ENCODE data around the gene SPRY4.
"Not testable (repeated sequence)": the region's sequence is repeated elsewhere in the genome, so short reads cannot be mapped to it uniquely, and the experiment has no call there.

Gene SPRY4

DNA sequence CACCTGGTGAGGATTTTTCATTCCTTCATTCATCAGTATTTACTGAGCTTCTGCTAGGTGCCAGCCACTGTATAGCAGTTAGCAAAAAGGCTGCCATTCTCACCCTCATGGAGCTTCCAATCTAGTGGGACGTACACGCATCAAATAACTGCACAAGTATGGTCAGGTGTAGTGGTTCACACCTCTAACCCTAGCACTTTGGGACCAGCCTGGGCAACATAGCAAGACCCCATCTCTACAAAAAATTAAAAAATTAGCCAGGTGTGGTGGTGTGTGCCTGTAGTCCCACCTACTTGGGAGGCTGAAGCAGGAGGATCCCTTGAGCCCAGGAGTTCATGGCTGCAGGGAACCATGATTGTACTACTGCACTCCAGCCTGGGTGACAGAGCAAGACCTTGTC, 8.9 kb upstream of the SPRY4 start:
- not testable (repeated sequence) for DNase-seq

DNA sequence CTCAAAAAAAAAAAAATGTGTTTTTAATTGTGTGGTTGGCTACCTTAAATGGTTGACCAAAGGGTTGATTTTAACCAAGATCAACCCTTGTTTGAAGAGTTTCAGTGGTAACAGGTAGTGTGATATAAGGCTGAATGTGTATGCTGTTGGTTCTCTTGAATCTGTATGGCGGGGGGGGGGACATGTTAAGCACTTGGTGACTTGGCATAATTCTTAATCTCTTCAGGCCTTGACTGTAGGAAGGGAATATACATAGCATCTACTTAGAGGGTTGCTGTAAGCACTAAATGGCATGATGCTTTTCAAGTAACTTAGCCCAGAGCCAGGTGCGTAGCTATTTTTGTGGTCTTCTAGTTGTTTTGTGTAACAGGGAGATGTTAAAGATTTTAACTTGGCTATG, 5.6 kb upstream of the SPRY4 start:
- DNase-seq = no peak

DNA sequence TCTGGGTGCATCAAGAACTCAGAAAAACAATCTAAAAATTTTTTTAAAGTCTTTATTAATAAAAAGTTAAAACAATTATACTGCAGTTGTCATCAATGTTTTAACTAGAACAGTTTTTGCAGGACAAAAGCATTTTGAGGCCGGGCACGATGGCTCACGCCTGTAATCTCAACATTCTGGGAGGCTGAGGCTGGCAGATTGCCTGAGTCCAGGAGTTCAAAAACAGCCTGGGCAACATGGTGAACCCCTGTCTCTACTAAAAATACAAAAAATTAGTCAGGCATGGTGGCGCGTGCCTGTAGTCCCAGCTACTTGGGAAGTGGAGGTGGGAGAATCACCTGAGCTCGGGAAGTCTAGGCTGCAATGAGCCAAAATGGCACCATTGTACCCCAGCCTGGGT, 5.2 kb upstream of the SPRY4 start:
- no peak for DNase-seq

DNA sequence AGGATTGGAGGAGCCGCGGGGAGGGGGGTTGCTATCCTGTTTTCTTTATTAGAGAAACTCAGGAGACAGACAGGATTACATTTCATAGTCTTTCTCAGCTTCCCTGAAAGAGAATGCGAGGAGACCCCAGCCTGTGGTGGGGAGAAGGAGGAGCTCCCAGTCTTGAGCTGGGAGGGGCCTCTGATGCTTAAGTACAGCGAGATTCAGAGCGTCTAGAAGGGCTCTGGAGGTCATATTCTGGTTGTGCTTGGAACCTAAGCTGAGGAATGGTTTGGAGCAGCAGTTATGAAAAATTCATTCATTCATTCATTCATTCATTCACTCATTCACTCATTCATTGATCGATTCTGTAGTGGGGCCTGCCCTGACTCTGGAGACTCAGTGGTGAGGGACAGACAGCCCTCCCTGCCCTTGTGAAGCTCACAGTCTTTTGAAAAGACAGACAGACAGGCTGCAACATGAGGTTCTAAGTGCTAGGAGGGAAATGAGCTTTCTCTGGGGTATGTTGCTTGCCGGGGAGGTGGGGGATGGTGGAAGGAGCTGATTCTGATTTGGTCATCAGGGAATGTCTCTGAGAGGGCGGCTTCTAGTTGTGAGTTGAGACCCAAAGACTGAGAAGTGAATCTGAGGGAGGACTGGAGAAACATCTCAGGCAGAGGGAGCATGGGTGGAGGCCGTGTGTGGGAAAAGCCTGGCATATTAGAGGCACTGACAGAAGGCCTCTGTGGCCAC, 2.5 kb upstream of the SPRY4 start:
- DNase-seq = peak; percentile 56

DNA sequence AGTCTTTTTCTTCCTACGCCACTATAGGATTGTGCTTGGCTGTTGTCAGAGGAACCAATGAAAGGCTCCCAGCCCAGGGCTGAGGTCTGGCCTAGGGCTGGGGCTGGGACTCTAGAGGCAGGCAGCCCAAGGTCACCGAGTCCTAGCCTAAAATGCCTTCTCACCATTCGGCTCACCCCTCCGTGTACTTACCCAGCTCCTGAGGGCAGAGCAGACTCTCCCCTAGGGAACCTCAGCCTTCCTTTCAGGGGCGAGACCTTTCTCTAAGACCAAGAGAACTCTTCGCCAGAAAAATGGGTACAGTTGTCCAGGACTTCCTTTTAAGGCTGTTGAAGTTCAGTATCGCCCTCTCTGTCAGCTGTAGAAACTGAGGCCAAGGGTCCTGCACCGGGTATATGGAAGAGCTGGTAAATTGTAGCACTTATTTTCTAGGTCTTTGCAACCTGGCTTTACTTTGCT, 1.7 kb upstream of the SPRY4 start:
- no peak for DNase-seq

DNA sequence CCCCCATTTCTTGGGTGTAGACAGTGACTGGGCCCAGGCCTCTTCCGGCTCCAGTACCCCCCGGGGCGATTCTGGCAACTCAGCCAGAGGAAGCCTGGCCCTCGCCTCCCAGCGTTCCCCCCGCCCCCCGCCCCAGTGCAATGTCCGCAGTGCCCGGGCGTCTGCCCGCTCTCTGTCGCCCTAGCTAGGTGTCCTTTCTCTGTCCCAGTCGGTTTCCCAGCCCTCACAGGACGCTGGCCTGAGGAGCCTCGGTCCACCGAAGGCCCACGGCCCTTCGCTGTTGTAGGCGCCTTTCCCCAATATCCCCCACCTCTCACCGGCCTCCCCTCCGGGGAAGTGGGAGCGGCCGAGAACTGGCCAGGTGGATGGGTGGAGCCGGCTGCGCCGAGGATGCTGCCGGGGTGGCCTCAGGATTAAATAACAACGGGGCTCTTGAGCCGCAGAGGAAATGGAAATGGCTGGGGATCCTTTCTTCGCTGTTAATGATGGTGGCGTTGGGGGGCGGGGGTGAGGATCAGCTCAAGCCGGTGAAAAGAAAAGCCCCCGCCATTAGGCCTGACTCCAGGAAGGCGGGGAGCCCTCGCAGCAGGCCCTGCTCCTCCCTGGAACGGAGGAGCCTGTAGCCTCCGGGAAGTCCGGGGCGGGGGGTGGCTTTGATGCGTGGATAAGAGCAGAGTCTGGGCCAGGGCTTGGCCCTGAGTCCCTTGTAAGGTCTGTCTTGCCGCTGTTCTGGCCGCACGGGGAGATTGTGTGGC, 1.1 kb upstream of the SPRY4 start:
- peak; percentile 80 for DNase-seq

DNA sequence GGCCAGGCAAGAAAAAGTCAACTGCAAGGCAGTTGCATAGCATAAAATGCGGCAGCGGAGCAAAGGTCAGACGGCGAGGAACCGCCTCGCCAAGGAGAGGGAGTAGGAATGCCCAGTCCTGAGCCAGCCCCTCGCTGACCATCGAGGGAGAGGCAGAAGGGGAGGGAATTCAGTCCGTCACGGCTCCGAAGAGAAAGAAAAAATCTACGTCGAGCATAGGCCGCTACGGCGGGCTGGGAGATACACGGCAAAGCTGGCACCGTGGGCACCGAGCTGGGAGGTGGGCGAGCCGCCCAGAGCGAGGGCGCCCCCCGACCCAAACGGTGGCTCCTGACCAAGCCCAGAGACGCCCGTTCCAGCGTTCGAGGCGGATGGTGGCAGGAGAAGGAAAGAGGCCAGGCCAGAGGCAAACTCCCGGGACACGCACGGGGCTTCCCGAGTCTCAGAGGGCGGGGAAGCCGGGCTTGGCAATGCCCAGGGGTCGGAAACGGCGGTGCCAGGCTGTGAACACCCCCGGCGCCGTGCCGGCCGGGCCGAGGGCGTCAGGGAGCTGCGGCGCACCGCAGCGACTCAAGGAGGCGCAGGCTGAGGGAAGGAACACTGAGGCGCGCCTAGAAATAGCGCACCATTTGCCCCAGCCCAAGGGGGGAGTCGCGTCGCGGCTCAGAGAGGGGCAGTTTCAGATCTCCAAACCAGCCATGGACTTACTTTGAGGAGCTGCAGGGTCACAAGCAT, 518 bp downstream of the SPRY4 start:
- DNase-seq = peak; percentile 48

DNA sequence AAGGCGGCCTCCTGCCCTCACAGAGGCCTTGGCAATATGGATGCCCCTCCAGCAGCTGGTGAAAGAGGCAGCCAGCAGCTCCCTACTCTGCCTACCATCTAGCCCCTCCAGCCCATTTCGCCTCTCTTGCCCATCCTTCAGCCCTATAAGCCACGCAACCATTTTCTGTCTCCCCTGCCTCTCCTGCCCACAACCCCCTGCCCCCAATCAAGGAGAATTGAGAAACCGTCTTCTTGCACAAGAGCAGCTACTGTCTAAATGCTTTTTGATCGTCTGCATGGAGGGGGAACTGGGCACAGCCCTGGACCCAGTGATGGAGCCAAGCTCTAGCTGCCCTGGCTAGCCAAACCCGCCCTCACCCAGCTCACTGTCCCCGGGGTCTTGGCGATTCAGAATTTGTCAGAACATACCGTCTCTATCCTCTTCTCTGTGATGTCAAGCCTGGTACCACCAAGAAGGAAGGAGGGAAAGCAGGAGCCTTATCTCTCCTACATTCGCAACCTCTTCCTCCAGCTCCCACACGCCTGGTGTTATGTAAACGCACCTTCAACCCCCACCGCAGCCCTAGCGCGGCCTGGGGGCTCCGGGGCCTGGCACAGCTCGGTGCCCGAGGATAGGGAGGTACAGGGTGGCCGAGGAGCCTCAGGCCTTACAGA, 1.2 kb downstream of the SPRY4 start:
- no peak for DNase-seq

DNA sequence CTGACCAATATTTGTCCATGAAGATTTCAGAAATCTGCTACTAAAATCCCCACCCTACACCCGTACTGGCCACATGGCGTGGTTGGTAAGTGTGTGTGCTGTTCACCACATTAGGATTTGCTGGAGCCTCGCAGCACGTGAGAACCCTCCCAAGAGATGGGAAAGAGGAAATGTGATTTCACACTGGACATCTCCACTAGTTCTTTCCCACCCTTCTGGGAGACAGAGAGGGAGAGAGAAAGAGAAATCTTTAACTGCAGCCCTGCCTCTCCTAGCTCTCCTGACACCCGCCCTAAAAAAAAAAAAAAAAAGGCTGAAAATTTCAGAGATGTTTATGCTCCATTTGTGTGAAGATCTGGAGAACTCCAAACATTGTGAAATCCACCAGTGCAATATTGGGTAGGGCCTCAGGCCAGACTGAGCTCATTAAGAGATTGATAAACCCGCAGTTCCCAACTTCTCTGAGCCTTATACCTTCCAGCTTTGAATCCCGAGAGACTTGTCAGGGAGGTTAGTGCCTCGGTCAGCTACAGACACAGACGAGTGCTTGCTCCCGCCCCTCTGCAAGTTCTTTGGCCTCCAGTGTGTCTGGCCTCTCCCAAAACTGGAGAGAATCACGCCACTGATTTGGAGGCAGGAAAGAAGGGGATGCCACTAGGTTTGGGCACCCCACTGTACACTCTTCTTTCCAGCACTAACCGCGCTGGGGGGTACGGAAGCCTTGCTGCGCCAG, 1.9 kb downstream of the SPRY4 start:
- DNase-seq = peak; percentile 51

DNA sequence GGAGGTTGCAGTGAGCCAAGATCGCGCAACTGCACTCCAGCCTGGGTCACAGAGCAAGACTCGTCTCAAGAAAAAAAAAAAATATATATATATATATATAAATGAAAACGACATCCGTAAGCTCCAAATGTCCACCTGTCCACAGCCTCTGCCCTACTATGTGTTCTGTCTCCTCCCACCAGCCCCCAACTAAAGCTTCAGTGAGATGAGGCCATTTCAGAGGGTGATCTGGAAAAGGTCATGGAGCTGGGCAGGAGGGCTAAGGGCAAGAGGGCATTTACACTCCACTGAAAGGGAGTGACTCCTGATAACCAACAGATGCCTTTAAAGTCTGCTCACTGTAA, 2.4 kb downstream of the SPRY4 start:
- no peak for DNase-seq

DNA sequence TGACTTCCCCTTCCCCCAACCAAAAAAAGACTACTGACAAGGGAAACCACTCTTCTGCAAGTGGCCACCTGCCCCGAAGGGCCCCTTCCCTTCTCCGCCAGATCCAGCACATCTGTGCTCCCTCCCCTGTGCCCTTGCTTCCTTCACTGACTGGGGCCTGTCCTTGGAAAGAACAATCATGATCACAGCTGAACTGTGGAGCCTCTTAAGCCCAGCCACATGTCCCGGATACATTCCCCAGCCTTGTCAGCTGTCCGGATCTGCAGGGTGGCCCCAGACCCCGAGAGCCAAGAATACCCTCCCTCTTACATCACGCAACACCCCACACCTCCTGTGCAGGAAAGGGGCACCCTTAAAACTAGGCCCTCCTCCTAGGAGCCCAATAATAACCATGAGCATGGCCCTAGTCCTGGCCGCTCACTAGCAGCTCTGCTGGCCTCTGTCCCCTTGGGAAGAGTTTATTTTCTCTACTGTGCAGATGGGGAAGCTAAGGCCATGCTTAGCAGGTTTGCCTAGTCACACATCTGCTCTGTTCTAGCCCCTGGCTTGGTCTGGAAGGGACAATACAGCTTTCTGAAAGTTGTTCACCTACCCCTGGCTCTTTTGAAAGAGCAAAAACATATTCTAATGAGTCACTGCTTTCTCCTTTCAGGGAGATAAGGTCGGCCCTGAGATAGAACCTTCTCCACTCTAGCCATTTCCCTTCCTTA, 3.8 kb downstream of the SPRY4 start:
- DNase-seq = peak; percentile 80

DNA sequence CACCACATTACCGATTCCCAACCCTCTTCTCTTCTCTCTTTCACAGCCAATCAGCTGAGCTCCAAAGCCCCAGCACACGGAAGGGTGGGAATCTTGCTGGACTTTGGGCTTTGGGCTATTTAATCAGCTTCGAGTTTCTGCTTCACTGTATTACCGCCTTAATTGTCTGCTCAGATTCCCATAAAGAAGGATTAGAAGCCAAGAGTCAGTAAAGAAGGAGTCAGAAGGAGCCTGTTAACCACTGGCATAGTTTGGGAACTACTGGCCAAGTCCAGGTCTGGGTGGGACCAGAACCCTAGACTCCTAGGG, 4.4 kb downstream of the SPRY4 start:
- no peak for DNase-seq

DNA sequence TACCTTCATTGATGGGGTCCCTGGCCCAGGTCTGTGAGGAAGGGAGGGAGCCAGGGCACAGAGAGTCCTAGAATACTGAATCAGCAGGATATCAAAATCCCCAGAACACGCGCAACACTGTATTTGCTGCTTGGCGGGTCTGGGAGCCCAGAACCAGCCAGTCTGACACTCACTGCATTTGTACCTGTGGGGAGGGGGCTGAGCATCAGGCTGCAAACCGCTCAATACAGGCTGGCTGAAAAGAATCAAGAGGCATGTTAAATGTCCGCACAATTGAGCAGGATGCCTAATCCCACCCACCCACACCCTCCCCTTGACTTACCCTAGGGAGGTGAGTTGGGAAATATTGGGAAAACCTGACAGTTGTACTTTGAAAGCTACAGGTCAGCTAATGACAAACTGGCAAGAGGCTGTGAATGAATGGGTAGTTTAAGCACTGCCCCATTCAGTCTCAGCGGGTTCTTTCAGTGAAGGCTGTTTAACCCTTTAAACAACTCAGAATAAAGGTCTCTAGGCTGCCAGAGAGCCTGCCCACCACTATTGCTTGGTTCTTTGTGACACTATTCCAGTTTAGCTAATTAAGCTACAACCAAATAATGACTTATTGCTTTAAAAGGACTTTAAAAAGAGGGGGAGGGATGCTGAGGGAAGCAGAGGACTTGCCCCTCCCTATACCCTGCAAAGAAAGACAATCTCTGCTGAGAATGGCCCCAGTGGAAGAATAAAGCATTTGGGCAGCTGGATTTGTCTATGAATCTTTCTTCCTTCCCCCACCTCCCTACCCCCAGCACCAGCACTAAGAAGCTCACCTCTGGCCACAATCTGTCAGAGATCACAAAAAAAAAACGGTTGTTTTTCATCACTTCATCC, 5.0 kb downstream of the SPRY4 start:
- no peak for DNase-seq

DNA sequence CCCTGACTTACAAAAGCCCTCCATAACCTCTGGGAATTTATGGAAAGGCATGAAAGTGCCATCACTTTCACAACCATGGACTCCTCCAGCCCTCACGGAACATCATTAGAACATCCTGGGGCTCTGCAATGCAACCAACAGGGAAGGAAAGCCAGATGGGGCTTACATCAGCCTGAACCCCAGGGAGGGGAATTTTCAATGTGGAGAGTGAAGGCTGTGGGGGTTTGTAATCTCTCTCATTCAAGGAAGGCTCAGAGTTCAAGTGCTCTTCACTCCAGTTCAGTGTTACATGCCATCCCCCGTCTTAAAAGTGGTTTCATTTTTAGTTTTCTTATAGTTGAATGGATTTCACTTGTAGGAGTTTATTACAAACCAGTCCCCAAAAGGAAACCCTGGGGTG, 5.7 kb downstream of the SPRY4 start:
- DNase-seq = no peak

DNA sequence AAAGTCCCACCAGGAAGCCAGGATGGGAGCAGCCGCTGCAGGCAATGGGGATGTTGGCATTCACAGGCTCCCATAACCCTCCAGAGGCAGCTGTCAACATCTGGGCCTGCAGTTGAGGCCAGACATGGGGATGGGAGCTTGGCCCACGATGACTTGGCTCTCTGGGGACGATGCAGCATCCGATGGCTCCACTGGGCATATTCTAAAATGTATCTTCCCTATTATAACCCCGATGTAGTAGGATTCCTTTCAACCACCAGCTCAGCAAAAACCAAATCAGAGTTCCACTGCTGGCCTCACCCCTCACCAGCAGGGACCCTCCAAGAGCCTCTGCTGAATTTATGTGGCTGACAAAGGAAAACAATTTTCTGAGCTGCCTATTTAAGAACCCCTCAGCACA, 7.1 kb downstream of the SPRY4 start:
- DNase-seq = peak; percentile 43

DNA sequence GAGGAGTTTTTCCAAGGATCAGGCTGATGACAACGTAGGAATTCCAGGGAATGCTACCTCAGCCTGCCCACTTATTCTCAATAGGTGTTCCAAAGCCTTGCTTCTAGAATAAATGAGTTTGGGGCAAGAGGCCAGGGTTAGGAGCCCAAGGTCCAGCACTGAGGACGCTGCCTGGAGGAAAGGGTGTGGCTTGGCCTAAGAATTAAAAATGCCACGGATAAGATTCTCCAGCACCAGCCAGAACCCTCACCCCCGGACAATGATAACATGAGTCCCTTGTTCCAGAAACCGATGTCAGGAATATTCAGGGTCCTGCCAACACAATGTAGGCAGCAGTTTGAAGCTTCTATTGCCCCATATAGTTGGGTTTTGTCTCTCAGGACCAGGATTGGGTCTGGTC, 7.6 kb downstream of the SPRY4 start:
- no peak for DNase-seq

DNA sequence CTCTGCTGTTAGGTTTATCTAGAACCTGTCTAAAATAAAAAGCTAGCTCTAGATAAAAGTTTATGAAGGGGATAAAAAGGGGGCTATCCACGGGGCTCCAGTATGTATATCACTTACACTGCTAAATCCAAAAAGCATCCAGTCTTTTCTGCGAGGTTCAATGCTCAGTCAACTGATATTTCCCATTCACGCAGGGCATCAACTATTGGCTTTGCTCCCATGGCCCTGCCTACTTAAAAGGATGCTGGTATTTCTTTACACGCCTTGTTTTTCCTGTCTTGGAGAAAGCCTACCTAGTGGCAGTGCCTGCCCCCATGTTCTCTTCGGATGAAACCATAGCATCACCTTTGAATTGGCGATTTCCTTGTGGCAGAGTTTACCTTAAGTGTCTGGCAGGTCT, 8.1 kb downstream of the SPRY4 start:
- DNase-seq = no peak

DNA sequence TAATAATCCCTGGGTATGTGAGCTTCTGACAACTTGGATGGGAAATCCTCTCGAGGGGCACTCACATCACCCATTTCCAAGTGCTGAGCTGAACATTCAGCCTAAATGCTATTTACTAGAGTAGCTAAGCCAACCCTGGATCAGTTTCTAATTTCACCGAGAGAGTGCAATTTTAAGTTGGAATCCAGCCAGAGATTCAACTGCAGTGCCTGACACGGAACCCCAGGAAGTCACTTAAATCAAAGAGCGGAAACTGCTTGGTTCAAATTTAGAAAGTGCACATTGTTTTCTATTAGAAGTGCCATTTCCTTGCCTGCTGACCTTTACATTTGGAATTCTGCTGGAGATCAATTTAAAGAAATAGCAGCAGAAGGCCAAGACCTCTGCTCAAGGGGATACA, 8.8 kb downstream of the SPRY4 start:
- no peak for DNase-seq

DNA sequence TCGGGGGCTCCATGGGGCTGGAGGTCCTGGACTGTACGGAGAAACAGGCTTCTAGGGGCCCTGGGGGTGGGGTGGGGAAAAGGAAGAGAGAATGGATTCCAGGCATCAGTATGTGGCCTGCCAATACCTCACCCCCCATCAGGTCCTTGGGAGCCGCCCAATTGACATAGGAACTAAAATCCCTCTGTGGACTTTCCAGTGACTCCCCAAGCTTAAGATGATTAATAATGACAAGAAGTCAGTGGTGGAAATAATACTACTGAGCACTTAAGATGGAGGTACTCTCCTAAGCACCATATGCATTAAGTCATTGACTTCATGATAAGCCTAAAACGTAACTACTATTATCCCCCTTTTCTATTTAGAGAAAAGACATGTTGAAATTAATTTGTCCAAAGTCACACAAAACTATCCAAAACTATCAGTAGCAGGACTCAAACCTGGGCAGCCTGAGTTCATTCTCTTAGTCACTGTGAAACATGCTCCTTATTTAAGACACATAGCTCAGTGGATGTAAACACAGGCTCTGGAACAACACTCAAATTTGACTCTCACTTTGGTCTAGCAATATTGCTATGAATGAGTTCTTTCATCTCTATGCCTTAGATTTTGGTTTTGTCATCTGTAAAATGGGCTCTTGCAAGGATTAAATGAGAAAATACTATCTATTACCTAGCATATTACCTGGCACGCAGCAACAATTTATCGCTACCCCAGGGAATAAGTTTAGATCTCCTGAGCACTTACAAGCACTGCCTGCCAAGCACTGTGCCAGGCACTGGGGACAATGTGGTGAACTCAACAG, 9.5 kb downstream of the SPRY4 start:
- DNase-seq = no peak

DNA sequence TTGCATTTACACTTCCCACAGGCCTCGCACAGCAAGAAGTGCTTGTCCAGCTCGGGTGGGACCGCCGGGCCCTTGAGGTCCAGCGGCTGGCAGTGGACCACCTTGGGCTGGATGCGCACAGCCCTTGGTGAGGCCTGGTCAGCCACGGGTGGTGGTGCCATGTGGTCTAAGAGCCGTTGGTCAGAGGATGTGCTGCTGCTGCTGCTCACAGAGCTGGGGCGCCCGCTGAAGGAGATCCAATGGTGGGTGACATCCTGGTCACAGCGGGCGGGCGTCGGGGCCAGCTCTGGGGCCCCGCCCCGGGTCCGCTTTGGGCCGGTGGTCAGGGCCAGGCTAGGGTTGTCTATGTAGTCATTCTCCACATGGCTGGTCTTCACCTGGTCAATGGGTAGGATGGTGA, 10.2 kb downstream of the SPRY4 start:
- DNase-seq = no peak

Data from left hindlimb (tissue), 1 donor.